ENCODE data around the gene HOXA6. TPM values are rescaled to one million over a fixed set of nuclear protein-coding genes. Genes with fewer than 3 reads are reported as not detected.

The HOXA6 gene
- total RNA-seq, 1 donor from 2014 or later, result not detected

DNA sequence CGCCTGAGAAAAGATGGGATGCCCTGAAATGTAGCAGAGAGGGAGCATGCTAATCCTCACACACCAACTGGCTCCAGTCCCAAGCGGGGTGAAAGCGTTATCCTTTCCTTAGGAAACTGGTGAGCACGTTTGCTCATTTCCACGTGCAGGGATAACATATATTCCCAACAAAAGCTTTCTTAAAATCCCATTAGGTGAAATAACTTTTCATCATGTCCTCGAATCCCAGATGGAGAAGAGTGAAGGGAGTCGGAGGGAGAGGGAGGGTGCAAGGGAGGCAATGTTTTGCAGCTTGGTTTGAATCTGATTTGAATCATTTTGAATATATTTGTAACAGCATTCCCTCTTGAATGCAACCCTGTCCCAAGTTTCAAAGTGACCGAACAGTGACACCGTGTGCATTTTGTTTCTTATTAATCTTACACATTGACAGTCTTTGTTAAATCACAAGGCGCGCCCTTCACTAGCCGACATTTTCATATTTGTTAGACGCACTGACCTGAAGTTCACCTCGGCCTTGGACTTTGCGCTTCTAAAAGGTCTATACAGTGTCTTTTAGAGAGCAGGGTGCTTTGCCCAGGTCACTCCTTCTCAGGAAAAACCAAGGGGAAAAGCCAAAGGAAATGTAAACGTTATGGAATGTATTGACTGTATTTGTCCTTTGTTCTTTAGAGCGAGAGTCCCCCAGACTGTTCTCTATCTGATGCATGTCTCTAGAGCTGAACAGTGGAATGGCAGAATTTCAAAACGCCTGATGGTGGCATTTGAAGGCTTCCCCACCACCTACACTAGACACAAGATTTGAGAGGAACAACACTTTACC lies 14.0 kb downstream of the HOXA6 start:
- Mint-ChIP-seq H3K27ac (no peak overlapping the region), H3K27me3 (peaks cover 45% of the 10 kb centered on the region), H3K36me3 (ENCODE audit: low read depth) (no peaks in the 10 kb centered on the region), H3K4me3 (no peak overlapping the region), H3K9me3 (no peaks in the 10 kb centered on the region), H3K4me1 (peaks cover 2% of the 10 kb centered on the region)
- no peak for DNase-seq
- CTCF ChIA-PET, result no interaction called here
- POLR2A ChIA-PET, result no interaction called here
- ATAC-seq (ENCODE audit: low read depth), result no peak
- TF ChIP-seq CTCF (IDR thresholded peaks at IDR 0.05), result no peak
- intact Hi-C loops (cut with micrococcal nuclease), result no loop called here

- intact Hi-C loops (cut with micrococcal nuclease), result no loop called here
These were observed 14.6 kb downstream of the HOXA6 start for GRCh38 chr7:27132978-27133377.

DNA sequence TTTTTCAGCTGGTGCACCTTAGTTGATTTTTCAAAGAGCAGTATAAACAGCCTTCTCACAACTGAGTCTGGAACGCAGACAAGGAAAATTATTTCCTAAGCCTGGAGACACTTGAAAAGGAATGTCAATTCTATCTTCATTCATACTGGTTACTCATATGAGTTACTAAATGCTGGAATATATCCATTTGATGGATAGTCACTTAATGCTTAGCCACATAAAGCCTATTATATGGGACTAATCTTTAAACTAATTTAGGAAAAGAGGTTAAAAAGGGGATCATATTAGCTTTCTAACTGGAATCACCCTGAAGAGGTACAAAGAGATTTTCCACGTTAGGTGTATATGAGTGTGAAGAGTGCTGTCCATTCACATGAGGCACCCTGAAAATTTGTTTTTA lies 15.4 kb downstream of the HOXA6 start:
- DNase-seq, result no peak
- Mint-ChIP-seq H3K36me3 (ENCODE audit: low read depth) (no peaks in the 10 kb centered on the region), H3K4me3 (no peak overlapping the region), H3K9me3 (no peaks in the 10 kb centered on the region), H3K27me3 (peaks cover 41% of the 10 kb centered on the region), H3K27ac (no peak overlapping the region), H3K4me1 (peaks cover 2% of the 10 kb centered on the region)
- ChIA-PET CTCF (no interaction called here), POLR2A (interaction anchor here (1.2 to 2.2 kb wide), 2 partner anchors 41 to 269 kb away, joined by 3 to 10 read pairs; partner anchors contain the start of gene SKAP2)
- intact Hi-C loops (cut with micrococcal nuclease), result no loop called here
- no peak for TF ChIP-seq CTCF (IDR thresholded peaks at IDR 0.05)
- ATAC-seq (ENCODE audit: low read depth), result no peak

More at GRCh38 chr7:27132978-27133377, 14.6 kb downstream of the HOXA6 start:
- TF ChIP-seq CTCF (IDR thresholded peaks at IDR 0.05), result no peak
- Mint-ChIP-seq H3K9me3 (no peaks in the 10 kb centered on the region), H3K27me3 (peaks cover 45% of the 10 kb centered on the region), H3K36me3 (ENCODE audit: low read depth) (no peaks in the 10 kb centered on the region), H3K27ac (no peak overlapping the region), H3K4me3 (no peak overlapping the region), H3K4me1 (peaks cover 2% of the 10 kb centered on the region)
- ChIA-PET CTCF (no interaction called here), POLR2A (no interaction called here)
- DNase-seq, result no peak
- ATAC-seq (ENCODE audit: low read depth), result no peak

DNA sequence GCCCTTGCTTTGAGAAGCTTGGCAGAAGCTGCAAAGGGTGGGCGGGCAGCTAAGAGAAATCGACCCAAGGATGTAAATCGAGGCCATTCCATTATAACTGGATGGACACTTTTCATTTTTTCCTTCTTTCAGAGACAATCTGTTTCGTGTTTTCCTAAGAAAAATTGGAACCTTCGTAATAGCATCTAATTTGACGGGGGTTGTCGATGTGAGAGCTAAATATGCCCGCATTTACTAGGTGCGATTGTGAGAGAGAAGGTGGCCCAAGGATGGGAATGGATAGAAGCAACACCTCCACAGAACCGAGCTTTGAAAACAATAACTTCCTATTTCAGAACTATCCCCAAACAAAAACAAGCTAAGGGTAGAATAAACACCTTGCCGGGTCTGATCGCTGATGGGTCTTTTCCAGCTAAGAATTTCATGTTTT lies 16.2 kb downstream of the HOXA6 start:
- intact Hi-C loops (cut with micrococcal nuclease), result loop anchor here (2.0 kb wide), 2 partner anchors 19 to 35 kb away; no protein-coding TSS in a partner anchor
- Mint-ChIP-seq H3K27me3 (peaks cover 43% of the 10 kb centered on the region), H3K4me3 (peak overlapping the region; percentile 76), H3K4me1 (peaks cover 2% of the 10 kb centered on the region), H3K36me3 (ENCODE audit: low read depth) (no peaks in the 10 kb centered on the region), H3K27ac (no peak overlapping the region), H3K9me3 (no peaks in the 10 kb centered on the region)
- POLR2A ChIA-PET, result interaction anchor here (0.7 to 2.2 kb wide), 4 partner anchors 34 to 784 kb away, joined by 3 to 16 read pairs (median 7); partner anchors contain the start of gene SKAP2
- CTCF ChIA-PET, result no interaction called here
- no peak for ATAC-seq (ENCODE audit: low read depth)
- TF ChIP-seq CTCF (IDR thresholded peaks at IDR 0.05), result no peak
- DNase-seq, result no peak

All from activated B cell treated with CpG ODN at 0.5 μM for 24 hours (primary cell).